DMS79 treated with DMSO at 0.1 percent for 48 hours (cell line): Measurements from ENCODE around the gene PDZRN3.
"Not testable (repeated sequence)": the region's sequence is repeated elsewhere in the genome, so short reads cannot be mapped to it uniquely, and the experiment has no call there.

Source experiments
- DNase-seq: peaks from one replicate; lab custom pipeline; 2025; lab: John Stamatoyannopoulos, UW

PDZRN3 gene

DNA sequence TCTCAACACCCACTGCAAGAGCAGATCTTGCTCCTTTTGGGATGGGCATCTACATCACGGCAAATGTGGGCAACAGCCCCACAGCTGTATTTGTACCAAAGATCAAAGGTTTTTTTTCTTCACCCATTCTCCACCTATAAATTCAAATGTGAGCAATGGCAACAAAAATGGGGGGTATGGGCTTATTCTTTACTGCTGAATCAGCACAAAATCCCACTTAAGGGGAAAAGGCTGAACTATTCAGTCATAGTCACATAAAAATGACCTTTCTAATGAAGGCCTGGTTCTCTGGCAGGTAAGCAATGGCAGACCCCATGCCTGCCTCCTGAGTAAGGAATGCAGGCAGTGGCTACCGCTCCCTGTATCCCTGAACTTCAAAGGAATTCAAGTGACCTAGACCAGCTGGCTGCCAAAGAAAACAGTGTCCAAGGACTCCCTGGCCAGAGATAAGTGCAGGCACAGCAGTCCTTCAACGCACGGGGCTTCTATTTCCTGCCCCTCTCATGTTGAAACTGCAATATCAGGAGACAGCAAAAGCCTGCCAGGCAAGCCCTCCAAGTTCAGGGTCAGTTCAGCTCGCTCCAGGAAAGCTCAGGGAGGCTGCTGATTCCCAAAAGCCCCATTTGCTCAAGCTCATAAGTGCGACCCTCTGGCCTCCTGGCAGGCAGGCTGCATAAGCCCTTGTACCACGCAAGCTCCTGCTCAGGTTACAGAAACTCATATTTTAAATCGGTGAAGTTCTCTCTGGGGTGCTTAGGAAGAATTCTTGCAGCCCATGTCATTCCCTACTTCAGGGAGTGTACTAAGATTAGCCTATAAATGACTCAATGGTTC lies 134.1 kb downstream of the PDZRN3 start:
- DNase-seq: no peak

DNA sequence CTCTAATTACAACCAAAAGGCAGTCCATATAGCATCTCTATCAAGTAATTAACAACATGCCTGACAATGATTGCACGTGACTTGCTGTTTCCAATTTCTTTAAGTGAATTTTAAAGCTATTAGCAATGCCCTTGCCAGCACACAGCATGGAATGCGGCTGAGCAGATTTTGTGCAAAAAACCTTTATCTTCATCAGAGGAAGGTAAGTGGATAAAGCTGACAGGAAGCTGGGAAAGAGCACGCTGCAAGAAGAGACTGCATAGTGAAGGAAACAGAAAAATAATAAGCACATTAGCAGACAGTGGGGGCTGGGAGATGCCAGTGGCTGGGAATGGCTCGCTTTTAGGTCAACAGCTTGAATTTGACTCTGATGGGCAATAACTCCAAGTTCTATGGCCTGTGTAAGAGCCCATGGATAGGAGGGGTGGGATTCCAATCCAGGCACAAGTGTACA lies 138.8 kb downstream of the PDZRN3 start:
- no peak for DNase-seq

DNA sequence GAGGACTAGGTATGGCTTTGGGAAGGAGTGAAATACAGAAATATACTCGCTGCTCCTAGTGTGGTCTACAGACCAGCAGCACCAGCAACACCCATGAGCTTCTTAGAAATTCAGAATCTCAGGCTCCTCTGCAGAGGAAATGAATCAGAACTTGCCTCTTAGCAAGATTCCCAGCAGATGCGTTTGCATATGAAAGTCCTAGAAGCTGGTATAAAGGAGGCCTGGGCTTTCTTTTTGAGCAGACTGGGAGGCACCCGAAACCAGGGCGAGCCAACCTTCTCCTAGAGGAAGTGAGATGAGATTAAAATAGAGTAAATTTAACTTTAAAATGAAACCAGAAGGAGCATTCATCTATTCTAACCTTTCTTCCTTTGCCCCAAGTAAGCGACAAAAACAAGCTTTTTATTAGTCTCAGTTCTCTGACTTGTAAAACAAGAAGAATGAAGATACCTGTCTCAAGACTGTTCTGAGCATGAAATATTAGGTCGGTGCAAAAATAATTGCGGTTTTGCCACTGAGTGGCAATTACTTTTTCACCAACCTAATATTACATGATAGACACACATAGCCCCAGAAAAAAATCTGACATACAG lies 140.0 kb downstream of the PDZRN3 start:
- DNase-seq: no peak

DNA sequence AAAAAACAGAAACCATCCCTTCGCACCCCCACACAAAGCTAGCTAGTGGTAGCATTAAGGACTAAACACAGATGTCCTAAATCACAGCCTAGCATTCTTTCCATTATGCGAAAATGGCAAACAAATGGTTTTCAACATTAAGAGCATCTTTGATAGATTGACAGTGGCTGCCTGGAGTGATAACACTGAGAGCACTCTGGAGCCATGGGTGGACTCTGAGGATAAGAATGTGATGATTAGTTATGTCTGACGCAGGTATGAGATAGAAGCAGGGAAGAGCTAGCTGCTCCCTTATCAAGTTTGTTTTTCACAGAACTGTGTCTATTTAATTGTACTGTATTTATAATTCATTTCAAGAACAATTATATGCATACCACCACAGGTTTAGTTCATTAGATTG lies 142.9 kb downstream of the PDZRN3 start:
- no peak for DNase-seq

DNA sequence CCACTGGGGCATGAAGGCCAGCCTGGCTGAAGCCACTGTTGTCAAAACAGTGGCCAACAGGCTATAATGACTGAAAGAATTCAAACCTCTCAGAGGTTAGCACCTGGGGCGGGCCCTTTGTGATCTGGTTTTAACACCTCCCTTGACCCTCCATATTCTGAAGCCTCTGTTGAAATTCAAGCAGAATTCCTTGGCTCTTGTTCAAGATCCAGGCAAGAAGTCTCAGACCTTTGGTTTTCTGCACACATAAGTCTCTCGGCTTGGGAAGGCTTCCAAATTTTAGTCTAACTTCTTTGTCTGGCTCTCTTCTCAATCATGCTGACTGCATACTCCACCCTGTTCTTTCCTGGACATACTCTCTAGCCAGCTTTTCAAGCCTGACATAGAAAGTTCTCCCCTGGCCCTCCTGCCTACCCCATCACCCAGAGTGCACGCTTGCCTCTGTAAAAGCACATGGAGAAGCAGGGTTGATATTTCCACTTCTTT lies 144.5 kb downstream of the PDZRN3 start:
- DNase-seq: no peak

DNA sequence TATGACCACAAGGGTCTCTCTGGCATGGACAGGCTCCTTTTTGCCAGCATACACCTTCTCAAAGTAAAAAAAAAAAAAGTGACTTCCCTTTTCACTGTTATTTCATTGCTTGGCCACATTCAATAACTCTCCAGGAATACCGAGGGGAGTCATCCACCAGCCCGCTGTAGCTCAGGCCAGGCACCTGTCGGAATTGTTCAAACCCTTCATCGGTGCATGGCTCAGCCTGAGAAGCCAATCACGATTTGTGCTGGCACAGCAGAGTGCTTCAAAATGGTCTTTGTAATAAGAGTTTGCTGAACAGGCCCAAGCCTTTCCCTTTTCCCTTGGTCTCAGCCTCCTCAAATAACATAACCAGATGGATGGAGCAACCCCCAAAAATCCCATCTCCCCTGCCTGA lies 145.4 kb downstream of the PDZRN3 start:
- no peak for DNase-seq

DNA sequence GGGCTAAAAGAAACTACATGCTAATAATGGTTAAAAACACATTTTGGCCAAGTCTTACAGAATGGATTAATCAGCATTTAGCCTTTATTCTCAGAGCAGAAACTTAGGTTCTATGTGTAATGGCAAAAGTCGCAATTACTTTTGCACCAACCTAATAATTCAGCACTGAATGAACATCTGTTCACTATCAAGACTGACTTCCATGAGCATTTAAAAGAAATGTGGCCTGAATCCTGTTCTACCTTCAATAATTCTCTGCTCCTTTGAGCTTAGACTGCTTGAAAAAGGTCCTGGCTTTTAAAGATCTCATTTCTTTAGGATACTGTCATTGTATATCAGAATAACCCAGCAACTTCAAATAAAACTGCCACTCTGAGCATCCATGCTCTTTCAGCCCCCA lies 145.9 kb downstream of the PDZRN3 start:
- DNase-seq: no peak

DNA sequence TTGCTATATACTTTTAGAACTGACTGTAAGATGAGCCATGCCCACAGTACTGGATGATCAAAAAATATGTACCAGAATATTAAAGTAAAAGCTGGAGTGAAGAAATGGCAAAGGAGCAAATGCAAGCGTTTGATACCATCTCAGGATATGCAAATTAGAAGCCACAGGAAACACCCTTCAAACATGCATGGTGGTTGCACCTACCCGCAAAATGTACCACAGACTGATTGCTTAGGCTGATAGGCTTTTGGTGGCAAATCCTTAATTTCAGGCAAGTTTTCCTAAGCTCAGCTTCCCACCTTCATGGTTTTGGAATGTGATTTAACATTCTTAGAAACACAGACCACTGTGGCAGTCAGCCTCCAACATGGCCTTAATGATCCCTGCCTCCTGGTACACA lies 149.0 kb downstream of the PDZRN3 start:
- no peak for DNase-seq

DNA sequence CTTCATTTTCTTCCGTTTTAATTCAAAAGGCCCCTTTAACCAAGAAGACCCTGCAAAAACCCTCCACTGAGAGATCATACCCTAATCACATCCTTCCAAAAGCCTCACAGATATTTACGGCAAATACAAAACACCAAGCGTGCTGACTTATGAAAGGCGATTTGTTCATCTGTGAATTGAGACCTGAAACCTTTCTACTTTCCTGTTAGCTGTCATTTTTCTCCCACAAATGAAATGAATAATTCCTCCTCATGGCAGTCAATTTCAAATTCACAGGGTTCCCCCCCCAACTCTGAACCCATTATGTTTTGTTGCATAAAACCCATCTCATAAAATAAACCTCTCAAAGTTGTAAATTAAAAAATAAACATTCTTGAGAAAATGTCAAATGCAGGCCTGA lies 149.6 kb downstream of the PDZRN3 start:
- DNase-seq: no peak

DNA sequence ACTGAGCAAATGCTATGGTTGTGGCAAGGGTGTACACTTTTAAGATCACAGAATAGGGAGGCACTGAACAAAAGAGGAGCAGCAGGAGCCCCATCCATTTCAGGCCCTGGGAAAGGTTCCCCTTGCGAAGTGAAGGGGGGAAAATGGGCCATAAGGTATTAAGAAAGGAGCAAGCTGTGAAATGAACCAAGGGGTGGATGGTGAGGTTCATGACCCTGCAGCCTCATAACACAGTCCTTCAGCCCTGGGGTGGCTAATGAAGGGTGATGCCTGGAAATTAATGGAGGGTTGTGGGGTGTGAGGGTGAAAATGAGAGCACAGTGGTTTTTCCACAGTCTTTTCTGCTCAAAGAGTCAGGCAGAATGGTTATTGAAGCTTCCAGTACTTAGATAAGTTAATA lies 150.1 kb downstream of the PDZRN3 start:
- no peak for DNase-seq

DNA sequence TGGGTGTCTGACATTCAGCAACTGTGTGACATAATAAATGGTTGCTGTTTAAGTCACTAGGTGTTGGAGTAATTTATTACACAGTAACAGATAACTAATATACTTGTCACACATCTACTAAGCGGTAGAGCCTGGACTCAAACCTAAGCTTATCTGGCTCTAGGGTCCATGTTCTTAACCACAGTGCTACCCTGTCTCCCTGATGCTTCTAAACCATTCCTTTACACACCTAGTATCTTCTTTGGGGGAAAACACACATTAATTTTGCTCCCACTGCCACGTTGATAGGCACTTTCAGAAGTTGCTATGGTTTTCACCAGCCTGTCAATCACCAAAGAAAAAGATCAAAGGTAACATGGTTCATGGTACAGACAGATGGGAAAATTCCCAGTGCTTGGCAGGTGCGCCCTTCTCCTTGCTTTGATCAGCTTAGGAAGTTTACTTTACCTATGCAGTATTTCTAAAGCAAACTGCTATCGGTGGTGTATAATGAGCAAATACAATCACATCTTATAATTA lies 150.8 kb downstream of the PDZRN3 start:
- DNase-seq: no peak

DNA sequence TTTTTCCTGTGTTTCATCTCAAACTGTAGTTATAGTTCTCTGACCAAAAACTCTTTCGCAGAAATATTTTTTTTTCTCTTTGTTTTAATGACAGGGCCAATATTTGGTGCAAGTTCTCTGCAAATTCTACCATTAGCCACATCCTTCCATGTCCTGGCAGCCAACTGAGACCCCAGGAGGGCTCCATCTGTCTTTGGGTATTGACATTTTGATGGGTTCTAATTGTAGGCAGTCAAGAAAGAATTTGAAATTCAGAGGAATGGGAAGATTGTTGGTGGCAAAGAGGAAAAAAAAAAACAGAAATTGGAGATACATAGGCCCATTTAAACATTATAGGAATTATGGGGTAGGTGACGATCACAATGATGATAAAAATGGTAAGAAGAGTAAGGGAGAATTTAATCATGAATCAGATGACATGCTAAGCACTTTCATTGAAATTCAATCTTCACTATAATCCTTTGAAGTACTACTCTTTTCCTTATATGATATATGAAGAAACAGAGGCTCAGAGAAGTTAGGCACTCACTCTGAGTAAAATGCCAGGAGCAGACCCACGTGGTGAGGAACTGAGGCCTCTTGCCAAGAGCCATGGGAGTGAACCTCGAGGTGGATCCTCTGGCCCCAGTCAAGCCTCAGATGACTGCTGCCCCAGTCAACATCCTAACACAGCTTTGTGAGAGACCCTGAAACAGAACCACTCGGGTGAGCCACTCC lies 151.4 kb downstream of the PDZRN3 start:
- DNase-seq: no peak

DNA sequence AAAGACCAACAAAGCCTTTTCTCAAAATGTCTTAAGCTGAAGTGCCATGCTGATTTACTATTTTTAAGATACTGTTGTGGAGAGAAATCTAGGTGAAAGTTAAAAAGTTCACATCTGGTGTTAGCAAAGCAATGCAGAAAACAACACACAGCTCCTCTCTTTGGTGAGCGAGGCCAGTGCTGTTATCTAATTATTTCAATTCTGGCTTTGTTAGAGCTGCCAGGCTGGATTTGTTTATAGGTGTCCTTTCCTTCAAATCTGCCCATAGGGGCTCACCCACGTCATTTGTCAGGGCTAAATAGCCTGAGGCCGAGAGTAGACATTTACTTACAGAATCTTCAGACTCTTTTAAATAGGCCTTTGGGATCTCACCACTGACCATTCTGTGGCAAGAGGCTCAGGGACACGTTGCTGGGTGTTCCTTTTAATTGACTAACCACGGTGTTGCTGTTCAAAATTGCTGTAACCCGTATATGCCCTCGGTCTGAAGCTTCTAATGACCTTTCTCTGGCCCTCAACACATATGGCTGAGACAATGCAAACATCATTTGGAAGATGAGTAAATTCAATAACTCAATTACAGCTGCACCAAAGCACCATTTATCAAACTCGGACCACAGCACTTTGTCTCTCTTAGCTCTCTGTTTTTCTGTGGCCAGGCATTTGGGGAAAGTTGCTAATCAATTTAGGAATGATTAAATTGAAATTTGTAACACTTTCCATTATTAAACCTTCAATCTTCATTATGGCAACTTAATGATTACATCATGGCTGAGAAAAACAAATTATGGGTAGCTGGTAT lies 152.6 kb downstream of the PDZRN3 start:
- DNase-seq: no peak

DNA sequence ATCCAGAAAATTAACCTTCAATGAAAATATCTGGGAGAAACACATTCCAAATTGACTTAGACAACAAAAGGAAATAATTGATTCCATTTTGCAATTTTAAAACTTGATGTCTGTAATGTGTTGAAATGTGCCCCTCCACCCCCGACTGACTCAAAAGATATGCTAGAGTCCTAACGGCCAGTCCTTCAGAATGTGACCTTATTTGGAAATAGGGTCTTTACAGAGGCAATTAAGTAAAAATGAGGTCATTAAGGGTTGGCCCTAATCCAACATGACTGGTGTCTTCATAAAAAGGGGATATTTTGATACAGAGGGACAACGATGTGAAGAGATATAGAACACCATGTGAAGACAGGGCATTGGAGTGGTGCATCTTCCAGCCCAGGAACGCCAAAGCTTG lies 153.9 kb downstream of the PDZRN3 start:
- no peak for DNase-seq

DNA sequence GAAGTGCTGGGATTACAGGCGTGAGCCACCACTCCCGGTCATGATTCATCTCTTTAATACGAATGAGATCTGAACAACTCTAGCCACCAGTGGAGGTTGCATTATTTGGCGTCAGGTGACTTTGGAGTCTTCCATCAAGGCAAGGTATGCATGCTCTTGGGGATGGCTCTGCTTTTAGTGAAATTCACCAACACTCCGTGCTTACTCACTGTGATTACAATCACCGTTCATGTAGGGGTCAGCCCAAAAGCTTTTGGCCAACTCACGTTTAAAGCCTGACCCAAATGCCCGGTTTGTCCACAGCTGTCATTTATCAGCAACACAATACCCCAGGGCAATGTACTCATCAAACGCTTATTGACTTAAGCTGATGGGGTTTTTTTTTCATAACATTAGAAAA lies 155.4 kb downstream of the PDZRN3 start:
- no peak for DNase-seq

DNA sequence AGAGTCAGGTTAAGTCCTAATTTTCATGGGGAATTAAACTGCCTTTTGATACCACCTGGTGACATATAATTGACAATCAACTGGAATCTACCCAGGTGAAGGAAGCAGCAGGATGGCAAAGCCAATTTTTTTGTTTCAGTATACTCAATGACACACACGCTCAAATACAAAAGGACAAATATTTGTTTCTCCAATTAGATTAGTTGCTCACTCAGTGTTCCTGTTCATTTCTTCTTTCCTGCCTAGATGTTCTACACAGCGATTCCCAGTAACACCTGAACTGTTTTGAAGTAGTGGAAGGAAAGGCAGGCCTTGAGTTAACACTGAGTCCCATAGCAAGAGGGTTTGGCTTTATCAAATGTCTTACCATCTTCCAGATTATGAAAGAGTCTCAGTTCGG lies 157.5 kb downstream of the PDZRN3 start:
- no peak for DNase-seq

DNA sequence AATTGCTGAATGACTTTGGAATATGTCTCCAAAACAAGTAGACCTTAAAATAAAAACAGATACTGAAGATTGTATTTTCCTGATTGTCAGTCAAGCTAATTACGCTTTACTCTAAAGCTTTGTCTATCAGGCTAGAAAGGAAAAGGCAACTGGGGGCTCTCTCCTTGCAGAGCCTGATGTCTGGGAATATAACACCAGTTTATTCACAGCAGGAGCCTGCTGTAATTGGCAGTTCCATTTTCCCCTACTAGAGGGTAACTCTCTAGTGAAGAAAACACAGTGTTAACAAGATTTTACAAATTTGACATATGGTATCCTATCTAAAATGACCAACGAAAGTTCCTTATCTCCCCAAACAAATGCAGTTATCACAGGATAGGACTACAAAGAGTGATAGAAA lies 158.8 kb downstream of the PDZRN3 start:
- DNase-seq: no peak

DNA sequence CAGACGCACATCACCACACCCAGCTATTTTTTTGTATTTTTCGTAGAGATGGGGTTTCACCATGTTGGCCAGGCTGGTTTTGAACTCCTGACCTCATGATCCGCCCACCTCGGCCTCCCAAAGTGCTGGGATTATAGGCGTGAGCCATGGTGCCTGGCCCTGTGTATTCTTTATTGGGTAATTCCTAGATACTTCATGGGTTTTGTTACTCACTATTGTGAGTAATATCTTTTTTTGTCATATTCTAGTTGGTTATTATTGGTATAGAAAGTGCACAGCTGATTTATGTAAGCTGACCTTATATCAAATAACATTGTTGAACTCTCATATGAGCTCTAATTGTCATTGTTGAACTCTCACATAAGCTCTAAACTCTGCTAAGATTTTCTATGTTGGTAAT lies 160.6 kb downstream of the PDZRN3 start:
- DNase-seq: not testable (repeated sequence)

DNA sequence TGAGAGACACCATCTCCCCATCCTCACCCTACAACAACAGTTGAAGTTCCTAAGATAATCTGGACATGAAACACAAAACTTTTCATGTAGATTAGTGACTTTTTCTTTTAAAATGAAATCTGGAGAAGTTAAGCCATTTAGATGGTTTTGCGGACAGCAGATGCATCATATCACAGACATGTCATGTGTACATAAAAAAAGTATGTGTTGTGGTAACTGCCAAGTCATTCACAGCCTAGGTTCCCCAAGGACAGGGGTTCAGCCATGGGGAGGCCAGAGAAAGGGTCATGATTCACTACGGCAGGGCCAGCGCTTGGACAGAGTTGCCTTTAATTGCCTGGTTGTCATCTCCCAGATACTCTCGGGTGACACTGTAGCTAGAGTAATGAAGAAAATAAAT lies 163.2 kb downstream of the PDZRN3 start:
- no peak for DNase-seq

DNA sequence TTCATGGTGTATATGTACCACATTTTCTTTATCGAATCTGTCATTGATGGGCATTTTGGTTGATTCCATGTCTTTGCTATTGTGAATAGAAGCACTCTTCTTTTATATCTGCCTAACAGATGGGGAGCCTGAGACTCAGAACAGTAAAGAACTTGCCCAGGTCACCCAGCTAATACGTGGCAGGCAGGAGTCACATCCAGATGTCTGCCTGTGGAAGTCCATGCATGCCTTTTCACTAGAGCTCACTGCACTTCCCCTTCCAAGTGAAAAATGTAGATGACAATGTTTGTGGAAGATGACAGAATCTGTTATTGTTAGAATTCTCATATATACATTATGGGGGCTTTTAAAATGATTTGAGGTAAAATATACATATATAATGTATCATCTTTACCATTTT lies 165.0 kb downstream of the PDZRN3 start:
- DNase-seq: no peak

DNA sequence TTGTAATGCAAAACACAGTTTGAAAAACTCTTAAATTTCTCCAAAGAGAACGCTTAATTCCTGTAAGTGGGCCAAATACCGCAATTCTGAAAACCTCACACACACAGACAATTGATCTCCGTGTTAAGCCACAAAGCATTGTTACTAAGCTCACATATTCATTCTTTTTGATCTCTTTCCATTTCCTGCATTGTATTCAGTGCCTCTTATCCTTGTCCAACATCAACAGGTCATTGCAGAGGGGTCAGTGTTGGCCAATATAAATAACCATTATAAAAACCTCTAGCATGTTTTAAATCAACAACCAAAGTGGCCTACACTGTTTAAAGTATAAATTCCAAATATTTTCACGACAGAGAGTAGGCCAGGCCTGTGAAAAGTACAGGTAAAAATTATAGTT lies 171.1 kb downstream of the PDZRN3 start:
- no peak for DNase-seq

DNA sequence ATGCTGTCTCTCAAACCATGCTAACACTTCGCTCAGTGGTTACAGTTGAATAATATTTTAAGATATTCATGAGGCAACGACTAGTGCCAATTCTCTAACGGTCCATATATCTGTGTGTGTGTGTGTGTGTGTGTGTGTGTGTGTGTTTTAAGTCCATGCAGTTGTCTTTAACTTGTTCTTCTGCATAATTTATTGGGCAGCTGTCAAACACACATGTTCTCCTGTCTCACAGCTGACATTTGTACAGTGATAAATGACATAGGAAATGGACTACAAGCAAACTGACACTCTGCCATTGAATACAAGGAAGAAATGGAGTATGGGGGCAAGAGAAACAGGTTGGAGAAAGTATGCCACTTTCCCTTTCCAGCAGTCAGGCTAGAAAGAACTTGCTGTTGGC lies 172.0 kb downstream of the PDZRN3 start:
- no peak for DNase-seq
